ENCODE data around the gene ACSBG1.
"Not testable (repeated sequence)": the region's sequence is repeated elsewhere in the genome, so short reads cannot be mapped to it uniquely, and the experiment has no call there.

Gene ACSBG1

GRCh38 chr15:78167227-78167888 lies 67.0 kb downstream of the ACSBG1 start:
- no peak for DNase-seq (ENCODE audit: low spot score)

GRCh38 chr15:78164010-78164409 lies 70.4 kb downstream of the ACSBG1 start:
- no peak for DNase-seq (ENCODE audit: low spot score)

DNA sequence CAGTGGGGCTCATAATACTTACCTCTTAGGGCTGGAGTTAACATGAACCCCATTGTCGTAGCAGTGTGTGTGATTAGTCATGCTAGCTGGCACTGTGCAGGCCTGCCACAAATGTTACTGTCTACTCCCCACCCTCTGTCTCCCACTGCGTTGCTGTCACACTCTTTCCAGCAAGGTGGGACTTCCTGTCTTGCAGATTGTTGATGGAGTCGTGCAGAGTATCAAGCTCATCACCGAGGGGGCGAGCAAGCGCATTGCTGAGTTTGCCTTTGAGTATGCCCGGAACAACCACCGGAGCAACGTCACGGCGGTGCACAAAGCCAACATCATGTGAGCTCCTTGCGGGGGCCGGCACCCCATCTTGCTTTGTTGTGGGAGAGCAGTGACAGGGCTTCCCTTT lies 72.3 kb downstream of the ACSBG1 start:
- no peak for DNase-seq (ENCODE audit: low spot score)

DNA sequence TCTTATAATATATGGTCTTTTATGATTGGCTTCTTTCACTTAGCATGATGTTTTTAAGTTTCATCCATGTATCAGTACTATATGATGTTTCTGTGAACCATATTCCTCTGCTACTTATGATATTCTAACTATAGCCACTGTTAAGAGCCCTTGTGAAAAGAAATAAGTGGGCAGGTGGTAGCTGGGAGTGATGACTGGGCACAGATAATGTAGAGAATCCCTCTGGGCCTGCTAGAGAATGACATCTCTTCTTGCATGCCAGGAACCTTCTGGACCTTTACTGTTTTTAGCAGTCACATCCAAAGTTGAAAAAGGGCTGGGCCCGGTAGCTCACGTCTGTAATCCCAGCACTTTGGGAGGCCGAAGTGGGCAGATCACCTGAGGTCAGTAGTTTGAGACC lies 75.0 kb downstream of the ACSBG1 start:
- no peak for DNase-seq (ENCODE audit: low spot score)

- DNase-seq (ENCODE audit: low spot score): no peak
Measured at GRCh38 chr15:78157203-78157602, 77.2 kb downstream of the ACSBG1 start.

GRCh38 chr15:78156653-78157052 lies 77.7 kb downstream of the ACSBG1 start:
- no peak for DNase-seq (ENCODE audit: low spot score)

DNA sequence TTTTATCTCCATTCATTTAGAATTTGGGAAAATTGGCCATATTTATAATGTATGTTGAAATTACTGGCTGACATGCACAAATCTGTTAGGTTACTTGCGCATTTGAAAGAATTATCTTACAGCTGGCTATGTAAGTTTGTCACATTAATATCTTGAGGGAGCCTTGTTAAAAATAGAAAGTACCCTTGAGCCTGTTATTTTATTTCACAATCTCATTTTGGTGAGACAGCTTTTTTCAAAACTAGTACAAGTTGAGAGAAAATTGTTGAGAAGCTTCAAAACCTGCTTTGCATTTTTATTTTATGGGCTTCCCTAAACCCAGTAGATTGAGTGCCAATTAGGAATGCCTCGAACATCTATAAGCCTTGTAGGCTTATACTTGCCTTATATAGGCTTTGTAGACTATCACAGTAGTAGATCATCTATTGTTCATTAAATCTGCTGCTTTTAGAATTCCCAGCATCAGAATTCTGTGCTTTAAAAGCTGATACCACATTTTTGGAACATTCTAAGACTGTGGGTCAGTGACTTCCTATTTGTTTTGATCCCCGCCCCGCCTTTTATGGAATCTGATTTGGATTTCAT lies 78.9 kb downstream of the ACSBG1 start:
- DNase-seq (ENCODE audit: low spot score): no peak

- DNase-seq (ENCODE audit: low spot score): no peak
Measured at GRCh38 chr15:78154955-78155354, 79.4 kb downstream of the ACSBG1 start.

- DNase-seq (ENCODE audit: low spot score): not testable (repeated sequence)
Measured at GRCh38 chr15:78151075-78151474, 83.3 kb downstream of the ACSBG1 start.

- no peak for DNase-seq (ENCODE audit: low spot score)
Measured at GRCh38 chr15:78149805-78150751, 84.3 kb downstream of the ACSBG1 start.

DNA sequence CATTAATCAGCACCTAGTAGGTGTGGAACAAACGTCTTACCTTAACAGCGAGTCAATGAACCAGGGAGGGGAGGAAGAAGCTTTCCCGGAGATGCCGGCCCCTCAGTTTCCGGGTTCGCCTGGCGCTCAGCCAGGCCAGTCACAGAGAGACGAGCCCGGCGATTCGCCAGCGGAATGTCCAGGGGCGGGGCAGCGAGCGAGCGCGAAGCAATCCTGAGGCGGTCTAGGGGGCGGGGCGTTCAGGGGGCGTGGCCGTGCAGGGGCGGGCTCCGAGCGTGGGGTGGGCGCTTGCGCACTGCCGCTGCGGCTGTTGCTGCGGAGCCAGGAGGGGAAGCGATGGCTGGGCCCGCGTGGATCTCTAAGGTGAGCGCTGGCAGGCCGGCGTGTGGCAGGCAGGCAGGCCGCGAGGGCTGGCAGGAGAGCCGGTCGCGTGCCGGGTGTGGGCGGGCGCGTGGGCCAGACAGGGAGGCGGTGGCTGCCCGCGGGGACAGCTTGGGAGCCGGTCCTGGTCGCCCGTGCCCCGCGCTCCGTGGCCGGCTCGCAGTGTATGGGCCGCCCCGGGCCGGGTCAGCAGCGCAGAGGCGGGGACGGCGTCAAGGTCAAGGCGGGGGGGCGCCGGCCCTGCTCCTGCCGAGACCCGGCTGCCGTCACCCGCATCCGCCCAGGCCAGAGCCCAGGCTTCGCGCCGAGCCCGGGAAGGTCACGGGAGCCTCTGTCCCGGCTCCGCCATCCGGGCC lies 85.1 kb downstream of the ACSBG1 start, which contains the start of gene IDH3A:
Gene IDH3A, plus strand, starts transcription at position 295 of the 737 bp plus-strand sequence. Its CDS starts 42 bp downstream, at position 337.
- DNase-seq (ENCODE audit: low spot score): peak; percentile 99

DNA sequence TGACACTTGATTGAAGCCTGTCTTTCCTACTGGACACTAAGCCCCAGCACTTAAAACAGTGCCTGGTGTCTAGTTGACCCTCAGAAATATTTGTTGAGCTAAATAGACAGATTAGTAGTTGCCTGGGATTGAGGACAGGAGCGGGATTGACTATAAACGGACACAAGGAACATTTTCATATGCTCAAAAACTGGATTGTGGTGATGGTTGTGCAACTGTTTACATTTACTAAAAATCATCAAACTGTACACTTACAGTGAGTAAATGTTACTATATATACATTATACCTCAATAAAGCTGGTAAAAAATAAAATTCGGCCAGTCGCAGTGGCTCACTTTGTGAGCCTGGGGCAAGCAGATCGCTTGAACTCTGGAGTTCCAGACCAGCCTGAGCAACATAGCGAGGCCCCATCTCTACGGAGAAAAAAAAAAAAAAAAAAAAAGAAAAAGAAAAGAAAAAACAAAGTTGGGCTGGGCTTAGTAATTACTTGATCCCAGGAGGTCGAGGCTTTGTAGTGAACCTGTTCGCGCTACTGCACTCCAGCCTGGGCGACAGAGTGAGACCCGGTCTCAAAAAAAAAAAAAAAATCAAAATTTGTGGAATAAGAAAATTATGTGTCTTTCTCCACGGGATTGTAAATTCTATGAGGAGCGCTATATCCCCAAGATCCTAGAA lies 85.8 kb downstream of the ACSBG1 start:
- DNase-seq (ENCODE audit: low spot score): no peak

GRCh38 chr15:78147566-78147965 lies 86.8 kb downstream of the ACSBG1 start:
- no peak for DNase-seq (ENCODE audit: low spot score)

DNA sequence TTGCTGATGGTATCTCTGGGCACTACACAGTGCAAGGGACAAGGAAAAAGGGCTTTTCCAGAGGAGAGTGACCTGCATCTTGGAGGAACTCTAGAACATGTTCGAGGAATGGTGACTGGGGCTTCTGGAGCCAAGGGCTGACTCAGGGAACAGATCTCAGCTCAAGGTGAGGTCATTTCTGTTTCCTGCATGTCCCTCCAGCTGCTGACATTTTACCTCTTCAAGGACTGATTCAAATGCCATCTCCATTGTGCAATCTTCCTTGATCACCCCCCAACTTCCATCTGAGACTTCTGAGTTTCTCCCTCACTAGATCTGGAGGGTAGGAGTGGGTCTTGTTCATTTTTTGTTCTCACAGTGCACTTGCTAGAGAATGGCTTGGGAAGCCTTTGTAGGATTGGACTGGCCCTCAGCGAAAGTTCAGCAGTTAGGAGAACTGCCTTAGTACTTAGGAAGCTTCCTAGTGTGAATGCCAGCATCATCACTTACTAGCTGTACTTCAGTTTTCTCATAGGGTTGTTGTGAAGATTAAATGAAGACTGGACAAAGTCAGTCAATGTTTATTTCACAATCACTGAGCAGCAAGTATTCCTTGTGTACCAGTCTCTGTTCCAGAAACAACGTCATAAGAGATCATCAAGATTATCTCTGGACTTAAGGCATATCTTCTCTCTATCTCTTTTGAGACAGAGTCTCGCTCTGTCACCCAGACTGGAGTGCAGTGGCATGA lies 87.8 kb downstream of the ACSBG1 start:
- no peak for DNase-seq (ENCODE audit: low spot score)

DNA sequence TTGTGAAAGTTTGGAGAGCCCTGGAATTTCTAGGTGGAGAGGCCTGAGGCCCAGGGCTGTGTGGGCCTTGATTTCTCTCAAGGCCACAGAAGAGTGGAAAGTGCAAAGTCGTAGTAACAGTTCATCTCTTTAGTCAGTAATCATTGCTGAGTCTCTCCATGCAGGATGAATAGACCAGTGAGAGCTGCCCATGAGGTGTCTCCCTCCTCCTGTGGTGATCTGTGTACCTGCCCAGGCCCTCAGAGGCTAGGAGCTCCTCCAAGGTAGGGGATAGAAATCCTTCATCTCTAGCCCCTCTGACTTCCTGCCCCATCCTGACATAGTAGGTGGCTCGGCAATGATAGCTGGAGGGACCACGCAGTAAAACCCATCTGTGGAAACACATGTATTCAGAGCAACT lies 92.0 kb downstream of the ACSBG1 start:
- no peak for DNase-seq (ENCODE audit: low spot score)

- no peak for DNase-seq (ENCODE audit: low spot score)
Measured at GRCh38 chr15:78140292-78140691, 94.1 kb downstream of the ACSBG1 start.

- DNase-seq (ENCODE audit: low spot score): no peak
Measured at GRCh38 chr15:78139578-78139977, 94.8 kb downstream of the ACSBG1 start.

- DNase-seq (ENCODE audit: low spot score): no peak
Measured at GRCh38 chr15:78133801-78134200, 100.6 kb downstream of the ACSBG1 start.

- peak; percentile 99 for DNase-seq (ENCODE audit: low spot score)
Measured at GRCh38 chr15:78131295-78132061, 102.9 kb downstream of the ACSBG1 start, which contains the start of gene CIB2. Gene CIB2 (minus strand): TSS chr15:78131445. CDS start chr15:78131215, 230 bp downstream.
